ENCODE measurements around the gene DEDD2. TPM values are rescaled to one million over a fixed set of nuclear protein-coding genes. Genes with fewer than 3 reads are reported as not detected.

DEDD2 gene
- total RNA-seq, 1 donor from 2014 or later = 17.2 TPM

GRCh38 chr19:42204664-42205063 is 12.8 kb downstream of the DEDD2 start:
- intact Hi-C loops (cut with micrococcal nuclease) = no loop called here
- ATAC-seq = no peak
- no peak for DNase-seq

DNA sequence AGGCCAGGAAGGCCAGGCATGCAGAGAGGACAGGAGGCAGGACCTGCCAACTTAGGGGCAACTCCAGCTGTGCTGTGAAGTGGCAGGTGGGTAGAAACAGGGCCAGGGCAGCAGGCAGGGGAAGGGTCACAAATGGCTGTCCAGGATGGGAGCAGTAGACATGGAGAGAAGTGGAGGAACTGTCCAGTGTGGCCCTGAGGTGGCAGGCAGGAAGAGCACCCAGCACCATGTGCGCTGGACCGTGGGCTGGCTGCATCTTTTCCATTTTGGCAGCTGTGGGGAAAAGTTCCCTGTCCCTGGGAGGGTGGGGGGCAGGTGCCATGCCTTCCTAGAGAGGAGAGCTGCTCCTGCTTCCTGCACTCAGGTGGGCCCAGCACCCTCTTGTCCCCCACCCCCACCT is 13.8 kb downstream of the DEDD2 start:
- DNase-seq = no peak

DNA sequence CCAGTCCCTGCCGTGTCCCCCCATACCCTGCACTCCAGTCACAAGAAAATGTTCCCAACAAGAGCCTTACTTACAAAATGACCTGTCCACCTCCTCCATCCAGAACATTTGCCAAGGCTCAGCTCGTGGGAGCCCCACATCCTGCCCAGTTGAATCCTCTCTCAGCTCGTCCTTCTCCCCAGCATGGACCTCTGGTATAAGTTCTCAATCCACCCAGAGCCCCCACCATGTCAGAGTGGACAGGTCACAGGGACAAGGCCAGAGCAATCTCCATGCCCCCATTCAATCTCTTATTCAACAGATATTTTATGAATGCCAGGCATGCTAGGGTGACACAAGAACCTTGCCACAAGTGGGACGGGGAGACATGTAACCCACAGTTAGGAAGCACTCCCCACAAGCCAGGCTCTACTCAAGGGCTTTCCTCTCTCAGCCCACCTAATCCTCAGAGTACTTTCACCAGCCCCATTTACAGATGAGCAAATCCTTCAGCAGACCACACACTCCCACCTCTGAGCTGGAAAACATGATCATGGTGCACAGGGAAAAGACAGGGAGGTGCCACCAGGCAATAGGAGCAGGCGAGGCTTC is 15.1 kb downstream of the DEDD2 start:
- intact Hi-C loops (cut with micrococcal nuclease) = no loop called here
- no peak for DNase-seq
- ATAC-seq = no peak

More for the DNA sequence above, 13.8 kb downstream of the DEDD2 start:
- intact Hi-C loops (cut with micrococcal nuclease) = no loop called here
- no peak for ATAC-seq

DNA sequence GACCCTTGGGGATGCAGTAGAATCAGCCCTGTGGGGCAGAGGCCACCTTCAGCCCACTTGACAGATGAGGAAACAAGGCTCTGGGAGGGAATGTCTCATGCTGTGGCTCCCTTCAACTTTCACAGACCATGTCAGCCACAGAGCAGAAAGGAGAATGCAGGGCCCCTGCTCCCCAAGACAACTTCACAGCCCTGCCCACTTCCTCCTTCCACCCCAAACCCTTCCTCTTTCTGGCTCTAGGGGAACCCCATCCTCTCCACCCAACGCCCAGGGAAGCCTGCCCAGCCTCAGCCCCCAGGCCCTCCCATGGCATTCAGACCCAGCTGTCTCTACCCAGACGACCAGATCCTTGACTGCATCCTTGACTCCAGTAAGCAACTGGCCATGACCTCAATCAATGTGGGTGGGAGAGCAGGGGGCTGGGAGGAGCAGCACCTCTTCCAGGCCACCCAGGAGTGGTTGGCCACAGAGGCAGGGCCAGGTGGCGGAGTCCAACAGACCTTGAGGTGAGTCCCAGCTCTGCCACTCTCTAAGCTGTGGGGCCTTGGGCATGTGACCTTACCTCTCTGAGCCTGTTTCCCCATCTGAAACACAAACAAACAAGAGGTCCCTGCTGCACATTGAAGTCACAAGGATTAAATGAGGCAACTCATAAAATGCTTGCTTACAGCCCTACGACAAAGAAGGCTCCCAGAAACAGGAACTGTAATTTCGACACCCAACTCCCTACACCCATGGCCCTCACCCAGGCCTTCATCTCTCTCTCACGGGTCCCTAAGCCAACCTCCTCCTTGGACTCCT is 15.8 kb downstream of the DEDD2 start:
- ATAC-seq (peak; percentile 60), DNase-seq (peak; percentile 58)
- intact Hi-C loops (cut with micrococcal nuclease) = no loop called here

DNA sequence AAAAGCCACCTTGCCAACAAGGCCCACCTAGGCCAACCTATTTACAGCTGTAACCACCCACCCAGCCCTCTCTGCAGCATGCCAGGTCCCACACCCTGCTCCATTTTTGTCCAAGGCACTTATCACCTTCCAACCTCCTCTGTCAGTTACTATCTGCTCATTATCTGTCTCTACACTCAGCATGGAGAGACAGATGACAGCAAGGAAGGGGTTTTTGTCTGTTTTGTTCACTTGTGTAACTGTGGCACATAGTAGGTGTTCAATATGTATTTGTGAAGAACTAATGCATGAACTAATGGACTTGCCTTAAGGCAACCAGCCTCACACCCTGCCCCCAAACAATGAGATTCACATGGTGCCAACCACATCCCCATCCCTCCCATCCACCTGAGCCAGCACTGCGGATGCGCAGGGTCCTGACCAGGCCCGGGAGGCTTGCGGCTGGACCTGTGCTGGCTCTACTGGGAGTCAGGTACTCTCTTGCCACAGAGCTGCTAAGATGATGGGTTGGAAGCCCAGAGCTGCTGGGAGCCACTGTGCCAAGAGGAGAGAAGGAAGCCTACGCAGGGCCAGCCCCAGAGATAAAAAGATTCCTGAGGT is 17.3 kb downstream of the DEDD2 start:
- intact Hi-C loops (cut with micrococcal nuclease) = no loop called here
- no peak for ATAC-seq
- no peak for DNase-seq

DNA sequence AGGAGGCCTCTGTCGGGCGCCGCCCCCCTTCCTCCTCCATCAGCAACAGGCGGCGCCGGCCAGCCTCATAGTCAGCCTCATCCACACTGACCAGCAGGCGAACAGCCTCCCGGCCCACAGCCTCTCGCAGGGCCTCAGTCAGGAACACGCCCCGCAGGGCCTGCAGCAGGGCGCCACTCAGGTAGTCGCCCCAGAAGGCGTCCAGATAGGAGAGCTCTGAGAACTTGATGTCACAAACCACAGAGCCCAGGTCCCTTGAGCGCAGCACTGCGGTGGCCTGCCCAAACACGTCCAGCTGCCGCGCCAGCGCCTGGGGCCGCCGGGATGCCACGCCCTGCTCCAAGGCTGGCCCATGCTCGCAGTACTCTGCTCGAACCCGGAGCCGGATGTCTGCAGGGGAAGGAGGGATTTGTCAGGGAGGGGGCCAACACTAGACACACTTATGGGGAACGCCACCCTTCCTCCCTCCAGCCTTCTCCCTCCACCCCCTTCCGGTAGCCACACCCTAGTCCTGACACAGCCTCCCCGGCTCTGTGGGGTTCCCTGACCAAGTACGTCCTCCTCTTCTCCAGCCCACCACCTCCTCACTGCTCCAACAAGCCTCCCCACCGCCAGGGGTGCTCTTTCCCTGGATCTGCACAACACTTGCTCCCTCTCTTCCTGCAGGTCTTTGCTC is 17.9 kb downstream of the DEDD2 start:
- intact Hi-C loops (cut with micrococcal nuclease) = no loop called here
- ATAC-seq = peak; percentile 62
- peak; percentile 57 for DNase-seq

DNA sequence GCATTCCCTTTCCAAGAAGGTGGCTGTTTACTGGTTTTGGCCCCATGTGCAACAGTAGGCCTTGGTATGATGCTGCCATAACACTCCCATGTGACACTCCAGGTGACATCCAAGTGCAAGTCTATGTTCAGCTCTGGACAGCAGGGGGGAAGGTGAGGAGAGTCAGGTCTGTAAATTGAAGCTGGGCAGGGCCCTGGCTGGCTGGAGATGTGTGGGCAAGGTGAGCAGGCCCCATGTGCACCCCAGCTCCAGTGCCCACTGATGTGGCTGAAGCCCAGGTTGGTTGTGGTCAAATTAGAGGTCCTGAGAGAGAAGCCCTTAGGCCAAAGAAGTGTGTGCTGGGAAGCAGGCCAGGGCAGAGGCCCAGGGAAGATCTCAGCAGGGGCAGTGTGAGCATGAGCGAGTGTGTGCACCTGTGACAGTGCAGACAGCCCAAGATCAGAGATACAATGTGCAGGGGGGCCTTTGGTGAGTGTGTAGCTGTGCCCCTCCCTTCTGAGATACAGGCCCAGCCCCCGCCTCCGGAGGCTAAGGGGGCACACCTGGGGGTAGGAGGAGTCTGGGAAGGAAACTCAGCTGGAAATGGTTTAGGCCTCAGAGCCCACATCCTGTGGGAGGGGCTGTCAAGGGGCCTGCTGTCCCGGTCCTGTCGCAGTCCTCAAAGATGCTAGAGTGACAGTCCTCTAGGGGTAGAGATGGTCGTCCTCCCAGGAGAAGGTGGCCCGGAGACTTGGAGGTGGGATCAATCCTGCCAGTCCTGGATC is 18.6 kb downstream of the DEDD2 start:
- ATAC-seq = peak; percentile 9

DNA sequence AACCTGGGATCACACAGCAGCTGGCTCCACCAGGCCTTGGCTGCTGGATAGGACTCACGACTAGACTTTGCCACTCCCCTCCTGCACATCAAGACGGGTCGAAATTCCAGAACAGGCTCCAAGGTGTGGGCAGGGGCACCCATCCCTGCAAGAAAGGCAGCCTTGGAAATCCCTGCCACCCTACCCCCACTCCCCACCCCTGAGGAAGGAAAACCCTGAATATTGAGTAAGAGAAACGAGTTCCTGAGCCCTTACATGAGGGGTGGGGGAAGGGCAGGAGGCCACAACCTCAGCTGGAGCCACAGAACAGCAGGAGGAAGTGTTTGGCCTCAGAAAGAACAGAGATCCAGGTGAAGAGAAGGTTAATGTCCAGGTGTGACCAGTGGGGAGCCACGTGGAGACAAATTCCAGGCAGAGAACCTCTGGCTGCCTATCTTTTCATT is 20.1 kb downstream of the DEDD2 start:
- ATAC-seq = no peak
- no peak for DNase-seq
- intact Hi-C loops (cut with micrococcal nuclease) = no loop called here

More for the DNA sequence above, 18.6 kb downstream of the DEDD2 start:
- no peak for DNase-seq
- intact Hi-C loops (cut with micrococcal nuclease) = no loop called here

DNA sequence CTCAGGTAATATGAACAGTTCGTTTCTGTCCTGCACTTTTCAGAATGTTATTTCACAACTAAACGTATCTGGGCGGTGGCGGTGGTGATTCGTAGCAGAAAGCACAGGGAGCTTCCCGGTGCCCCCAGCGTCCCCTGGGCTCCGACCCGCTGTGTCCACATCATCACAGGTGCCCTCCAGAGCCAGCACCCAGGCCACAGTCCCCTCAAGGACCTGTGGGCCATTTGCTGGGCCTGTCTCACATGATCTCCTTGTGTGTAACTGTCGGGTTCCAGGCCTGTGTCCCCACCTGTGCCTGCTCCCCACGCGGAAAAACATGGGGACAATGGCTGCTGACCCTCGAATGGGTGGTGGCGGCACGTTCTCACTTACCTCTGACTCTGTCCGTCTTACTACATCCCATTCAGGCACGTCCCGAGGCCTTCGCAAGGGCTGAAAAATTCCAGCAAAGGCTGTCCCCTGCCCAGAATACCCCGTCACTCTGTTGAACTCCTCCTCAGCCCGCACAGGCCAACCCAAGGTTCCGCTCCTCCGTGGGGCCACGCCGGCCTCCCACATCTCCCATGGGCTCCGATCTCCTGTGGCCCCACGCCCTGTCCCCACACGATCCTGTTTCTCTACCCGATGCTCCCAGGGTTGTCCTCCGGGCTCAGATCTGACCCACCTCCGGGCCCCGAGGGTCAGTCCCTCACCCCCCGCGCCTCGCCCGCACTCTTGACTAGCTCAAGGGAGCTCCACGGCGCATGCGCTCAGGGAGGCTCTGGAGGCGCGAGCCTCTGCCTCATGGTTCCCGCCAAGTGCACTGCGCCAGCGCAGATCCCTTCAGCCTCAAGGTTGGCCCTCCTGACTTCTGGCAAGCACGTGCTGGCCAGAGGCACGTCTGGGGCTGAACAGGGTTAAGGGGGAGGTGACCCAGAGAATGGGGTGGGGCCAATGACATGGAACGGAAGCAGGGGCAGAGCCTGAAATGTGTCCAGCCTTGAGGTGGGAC is 21.2 kb downstream of the DEDD2 start:
- intact Hi-C loops (cut with micrococcal nuclease) = no loop called here
- DNase-seq (no peak), ATAC-seq (no peak)

GRCh38 chr19:42193706-42194105 is 23.8 kb downstream of the DEDD2 start:
- DNase-seq (no peak), ATAC-seq (no peak)
- intact Hi-C loops (cut with micrococcal nuclease) = no loop called here

DNA sequence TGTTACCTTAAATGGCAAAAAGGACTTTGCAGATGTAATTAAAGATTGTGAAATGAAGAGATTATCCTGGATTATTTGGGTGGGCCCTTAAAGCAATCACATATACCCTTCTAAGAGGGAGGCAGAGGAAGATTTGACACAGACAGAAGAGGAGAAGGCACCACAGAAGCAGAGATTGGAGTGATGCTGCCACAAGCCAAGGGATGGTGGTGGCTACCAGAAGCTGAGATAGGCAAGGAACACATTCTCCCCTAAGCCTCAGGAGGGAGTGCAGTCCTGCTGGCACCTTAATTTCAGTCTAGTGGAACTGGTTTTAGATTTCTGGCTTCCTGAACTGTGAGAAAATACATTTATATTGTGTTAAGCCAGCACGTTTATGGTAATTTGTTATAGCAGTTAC is 24.2 kb downstream of the DEDD2 start:
- DNase-seq (no peak), ATAC-seq (no peak)
- intact Hi-C loops (cut with micrococcal nuclease) = no loop called here

GRCh38 chr19:42191855-42192254 is 25.6 kb downstream of the DEDD2 start:
- intact Hi-C loops (cut with micrococcal nuclease) = no loop called here
- DNase-seq (no peak), ATAC-seq (no peak)

DNA sequence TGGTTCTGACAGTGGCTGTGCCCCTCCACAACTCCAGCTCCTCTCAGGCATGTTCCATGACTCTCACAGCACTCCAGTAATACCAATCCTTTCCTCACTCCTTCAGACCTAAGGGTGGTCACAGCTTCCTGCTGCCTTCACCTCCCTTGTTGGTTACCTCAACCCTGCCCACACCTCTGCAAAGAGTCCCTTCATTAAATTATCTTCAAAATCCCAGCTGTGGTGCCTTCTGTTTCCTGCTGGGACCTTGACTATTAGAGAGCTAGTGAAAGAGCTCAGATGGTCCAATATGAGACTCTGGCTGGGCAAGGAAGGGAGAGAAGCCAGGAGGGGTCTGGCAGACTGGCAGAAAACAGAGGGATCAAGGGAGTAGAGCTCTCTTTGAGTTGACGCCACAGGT is 26.1 kb downstream of the DEDD2 start:
- intact Hi-C loops (cut with micrococcal nuclease) = no loop called here
- ATAC-seq (no peak), DNase-seq (no peak)

- DNase-seq = no peak
- ATAC-seq = no peak
- intact Hi-C loops (cut with micrococcal nuclease) = loop anchor here (10.0 kb wide), 1 partner anchor 54 kb away; the partner anchor contains the start of gene POU2F2
Measured at GRCh38 chr19:42189133-42189532, 28.3 kb downstream of the DEDD2 start.

DNA sequence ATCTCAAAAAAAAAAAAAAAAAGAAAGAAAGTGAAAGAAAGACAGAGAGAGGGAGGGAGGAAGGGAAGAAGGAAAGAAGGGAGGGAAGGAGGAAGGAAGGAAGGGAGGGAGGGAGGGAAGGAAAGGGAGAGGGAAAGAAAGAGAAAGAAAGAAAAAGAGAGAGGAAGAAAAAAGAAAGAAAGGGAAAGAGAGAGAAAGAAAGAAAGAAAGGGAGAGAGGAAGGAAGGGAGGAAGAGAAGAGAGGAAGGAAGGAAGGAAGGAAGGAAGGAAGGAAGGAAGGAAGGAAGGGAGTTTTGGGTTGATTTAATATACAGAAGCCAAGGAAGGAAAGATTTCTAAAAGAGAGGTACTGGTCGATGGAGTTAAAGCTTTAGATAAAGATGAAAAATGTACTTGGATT is 28.8 kb downstream of the DEDD2 start:
- ATAC-seq = no peak
- intact Hi-C loops (cut with micrococcal nuclease) = loop anchor here (10.0 kb wide), 1 partner anchor 54 kb away; the partner anchor contains the start of gene POU2F2
- no peak for DNase-seq

DNA sequence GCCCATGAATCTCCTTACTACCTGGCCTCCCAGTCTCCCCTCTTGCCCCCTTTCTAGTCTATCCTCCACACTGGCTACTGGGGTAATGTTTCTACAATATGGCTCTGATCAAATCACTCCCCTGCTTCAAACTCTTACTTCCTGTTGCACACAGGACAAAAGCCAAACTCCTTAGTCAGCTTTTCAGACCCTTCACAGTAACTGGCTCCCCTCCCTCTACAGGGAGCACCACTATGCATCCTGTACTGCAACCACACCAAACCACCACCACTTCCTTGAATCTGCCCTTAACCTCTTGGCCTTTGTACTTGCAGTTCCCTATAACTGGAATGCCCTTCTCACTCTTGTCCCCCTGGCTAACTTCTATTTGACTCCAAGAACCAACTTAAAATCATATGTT is 32.2 kb downstream of the DEDD2 start:
- DNase-seq (no peak), ATAC-seq (peak; percentile 68)
- intact Hi-C loops (cut with micrococcal nuclease) = loop anchor here (10.0 kb wide), 1 partner anchor 50 kb away; the partner anchor contains the start of gene POU2F2

DNA sequence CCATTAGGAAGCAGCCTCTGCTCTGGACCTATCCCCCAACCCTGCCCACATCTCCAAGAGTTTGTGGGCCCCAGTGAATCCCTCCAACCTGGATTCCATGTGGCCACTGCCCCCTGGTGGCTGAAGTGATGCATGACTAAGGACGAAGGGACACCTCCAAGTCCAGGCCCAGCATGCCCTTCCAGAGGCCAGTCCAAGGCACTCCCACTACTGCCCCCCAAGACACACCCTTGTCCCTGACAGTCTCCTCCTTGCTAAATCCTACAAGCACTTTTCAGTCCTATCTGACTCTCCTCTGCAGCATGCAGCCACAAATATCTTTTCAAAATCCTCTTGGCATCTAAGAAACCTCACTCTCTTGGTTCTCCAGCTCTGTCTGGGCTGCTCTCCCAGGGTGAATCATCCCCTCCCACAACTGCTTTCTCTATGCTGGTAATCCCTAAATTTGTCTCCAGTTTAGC is 33.0 kb downstream of the DEDD2 start:
- ATAC-seq (peak; percentile 84), DNase-seq (peak; percentile 81)
- intact Hi-C loops (cut with micrococcal nuclease) = loop anchor here (10.0 kb wide), 1 partner anchor 50 kb away; the partner anchor contains the start of gene POU2F2

Measured in left ventricle myocardium superior (tissue), 1 donor.